ENCODE results near the gene LDAH. TPM values are rescaled to one million over a fixed set of nuclear protein-coding genes. Genes with fewer than 3 reads are reported as not detected.

LDAH gene
- total RNA-seq, 1 donor from 2014 or later = 12.6 TPM

DNA sequence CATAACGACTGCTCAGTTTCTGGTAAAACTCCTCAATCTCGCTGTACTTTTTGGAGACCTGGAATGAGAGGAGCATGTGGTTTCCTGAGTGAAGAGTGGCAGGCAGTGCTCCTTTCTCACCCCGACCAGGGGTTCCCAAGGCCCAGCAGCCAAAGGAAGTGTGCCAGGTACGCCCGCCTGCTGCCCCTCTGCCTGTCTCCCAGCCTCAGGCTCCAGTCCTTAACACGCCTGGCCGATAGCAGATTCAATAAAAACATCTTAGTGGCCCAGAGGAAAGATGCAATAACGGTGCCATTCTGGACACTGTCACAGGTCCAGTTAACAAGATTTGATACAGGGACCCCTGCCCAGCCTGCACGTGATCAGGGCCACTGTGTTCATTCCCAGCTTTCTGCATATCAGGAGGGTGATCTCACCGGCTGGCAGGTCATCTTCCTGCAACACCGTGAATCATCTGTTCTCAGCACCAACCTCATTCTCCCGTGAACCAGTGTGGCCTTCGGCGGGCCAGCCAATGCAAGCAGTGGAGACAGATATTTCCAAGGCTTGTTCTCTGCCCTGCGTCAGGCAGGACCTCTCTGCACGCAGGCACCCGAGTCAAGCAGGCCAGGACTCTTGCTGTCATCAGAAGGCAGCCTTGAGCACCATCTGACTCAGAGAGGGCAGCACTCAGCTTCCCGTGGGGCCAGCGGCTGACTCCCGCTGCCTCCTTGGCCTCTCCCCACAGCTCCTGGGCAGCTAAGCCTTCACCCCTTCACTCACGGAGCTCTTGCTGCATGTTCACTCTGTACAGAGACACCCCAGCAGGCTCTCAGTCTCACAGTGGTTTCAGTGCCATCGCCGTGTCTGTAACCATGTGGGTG, 181.5 kb downstream of the LDAH start:
- no peak for DNase-seq (ENCODE audit: low spot score)
- ATAC-seq = no peak

DNA sequence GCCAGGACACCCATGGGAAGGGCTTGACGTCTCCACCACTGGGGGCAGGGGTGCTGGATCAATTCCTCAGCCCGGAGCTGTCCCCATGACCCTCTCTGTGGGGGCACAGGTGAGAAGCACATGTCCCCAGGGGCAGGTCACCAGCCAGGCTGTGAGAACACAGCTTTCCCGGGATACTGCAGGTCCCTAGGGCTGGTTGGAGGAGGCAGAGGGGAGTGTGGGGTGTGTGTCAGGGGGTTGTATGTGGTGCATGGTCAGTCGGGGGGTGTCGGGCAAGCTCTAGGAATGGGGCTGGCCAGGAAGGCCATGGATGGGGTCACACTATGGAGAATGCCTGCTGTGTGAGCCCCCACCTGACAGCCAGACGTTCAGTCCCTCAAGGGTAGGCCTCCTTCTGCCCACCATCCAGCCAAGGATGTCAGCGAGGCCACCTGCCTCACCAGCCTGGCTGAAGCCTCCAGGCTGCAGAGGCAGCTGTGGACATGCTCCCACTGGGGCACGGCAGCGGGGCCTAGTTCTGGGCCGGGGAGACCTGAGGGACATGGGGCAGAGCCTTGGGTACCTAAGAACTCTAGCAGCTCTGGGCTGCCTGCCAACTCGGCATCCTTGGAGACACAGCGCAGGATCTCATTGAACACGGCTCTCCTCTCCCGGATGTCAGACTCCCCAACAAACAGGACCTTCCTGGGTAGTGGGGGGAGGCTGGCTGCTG, 182.3 kb downstream of the LDAH start:
- ATAC-seq (no peak), DNase-seq (ENCODE audit: low spot score) (no peak)

DNA sequence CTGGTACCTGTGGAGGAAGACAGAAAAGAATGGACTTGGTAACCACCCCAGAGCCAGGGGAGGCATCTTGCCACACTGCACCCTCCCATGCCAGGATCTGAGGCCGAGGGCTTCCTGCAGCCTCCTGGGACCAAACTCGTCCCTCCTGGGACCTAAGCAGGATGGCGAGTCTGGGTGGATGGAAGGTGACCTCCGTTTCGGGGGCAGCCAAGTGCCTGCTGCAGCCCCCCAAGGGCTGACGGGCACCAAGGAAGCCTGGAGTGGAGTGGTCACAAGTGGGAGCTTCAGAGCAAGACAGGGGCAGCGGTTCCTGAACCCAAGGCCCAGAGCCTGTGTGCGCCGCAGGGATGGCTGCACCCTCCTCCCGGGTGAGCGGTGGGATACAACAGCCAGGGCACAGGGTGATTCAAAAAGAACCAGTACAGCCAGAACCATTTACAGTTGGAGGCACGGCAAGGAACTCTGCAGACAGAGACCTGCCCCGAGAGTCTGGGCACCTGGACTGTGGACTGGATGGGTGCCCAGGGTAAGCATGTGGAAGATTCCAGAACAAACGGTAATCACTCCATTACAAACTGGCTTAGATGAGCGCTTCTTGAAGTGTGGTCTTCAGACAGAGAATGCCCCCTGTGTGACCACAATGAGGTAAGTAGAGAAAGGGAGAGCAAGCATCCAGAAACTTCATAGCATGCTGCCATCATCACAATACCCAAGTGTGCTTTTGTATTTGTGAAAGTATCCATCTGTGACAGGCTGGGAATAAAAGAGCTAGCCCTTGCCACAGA, 184.1 kb downstream of the LDAH start:
- peak; percentile 10 for ATAC-seq
- DNase-seq (ENCODE audit: low spot score) = no peak

DNA sequence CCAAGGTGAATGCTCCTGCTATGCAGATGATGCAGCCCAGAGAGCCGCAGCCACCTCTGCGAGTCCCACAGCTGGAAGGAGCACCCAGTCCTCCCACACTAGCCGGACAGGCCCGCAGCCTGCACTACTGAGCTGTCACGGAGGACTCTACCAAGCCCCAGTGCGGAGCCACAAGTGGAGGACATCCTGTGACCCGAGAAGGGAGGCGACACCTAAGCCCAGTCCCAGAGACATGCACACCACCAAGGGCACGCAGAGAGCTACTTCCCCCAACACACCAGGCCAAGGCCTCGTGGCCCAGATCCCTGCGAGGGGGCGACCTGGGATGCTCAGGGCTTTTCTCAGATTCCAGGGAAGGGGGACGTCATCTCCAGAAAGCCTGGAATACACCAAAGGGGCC, 184.9 kb downstream of the LDAH start:
- no peak for DNase-seq (ENCODE audit: low spot score)
- ATAC-seq = no peak

DNA sequence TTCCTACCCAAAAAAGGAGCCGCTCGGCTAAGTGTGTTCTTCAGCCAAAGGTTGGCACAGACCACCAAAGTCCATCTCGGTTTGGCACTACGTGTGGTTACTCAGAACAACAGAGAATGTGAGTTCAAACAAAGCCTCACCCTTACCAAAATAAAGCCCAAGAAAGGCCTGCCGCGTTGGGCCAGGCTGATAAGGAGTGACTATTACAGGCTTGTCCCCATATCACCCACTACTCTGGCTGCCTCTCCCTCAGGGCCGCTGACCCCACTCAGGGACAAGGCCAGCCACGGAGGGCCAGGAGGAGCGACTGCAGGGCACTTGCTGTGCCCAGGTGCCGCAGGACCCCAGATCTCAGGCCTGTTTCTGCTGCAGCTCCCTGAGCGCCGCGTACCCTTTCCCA, 185.8 kb downstream of the LDAH start:
- peak; percentile 27 for ATAC-seq
- DNase-seq (ENCODE audit: low spot score) = peak; percentile 65

DNA sequence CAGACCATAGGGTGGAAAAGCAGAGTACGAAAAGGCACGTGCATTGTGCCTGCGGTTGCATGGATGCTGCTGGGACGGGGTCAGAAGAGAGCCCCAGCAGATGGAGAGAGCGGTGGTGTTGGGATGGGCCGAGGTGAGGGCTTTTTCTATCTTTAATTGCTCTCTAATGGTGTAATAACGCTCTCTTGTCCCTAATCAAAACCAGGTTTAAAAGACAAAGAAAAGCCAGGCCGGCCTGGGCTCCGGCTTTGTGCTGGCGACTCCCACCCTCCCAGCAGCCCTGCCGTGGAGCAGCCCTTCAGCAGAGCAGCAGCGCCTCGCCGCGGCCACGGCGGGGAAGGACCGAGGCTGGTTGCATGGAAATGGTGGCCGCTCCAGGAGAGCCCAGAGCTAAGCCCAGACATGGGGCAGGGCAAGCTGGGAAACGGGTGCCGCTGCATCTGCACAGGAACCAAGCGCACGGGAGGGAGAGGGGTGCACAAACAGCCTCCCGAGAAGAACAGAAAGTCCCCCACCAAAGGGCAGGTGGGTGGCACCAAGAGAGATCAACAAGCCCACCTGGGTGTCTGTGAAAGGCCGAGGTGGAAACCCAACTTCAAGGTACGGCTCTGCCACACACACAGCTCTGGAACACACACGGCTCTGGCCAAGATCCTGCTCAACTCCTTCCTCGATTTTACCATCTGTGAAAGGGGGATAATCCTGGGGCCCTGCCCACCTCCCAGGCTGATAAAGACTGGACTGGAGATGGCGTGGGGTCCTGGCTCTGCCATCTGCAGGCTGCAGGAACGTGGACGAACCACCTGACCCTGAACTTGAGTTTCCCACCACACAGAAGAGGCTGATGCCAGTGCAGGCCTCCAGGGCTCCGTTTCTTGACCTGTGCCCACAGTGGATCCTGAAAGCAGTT, 187.0 kb downstream of the LDAH start:
- ATAC-seq = peak; percentile 90
- peak; percentile 89 for DNase-seq (ENCODE audit: low spot score)

DNA sequence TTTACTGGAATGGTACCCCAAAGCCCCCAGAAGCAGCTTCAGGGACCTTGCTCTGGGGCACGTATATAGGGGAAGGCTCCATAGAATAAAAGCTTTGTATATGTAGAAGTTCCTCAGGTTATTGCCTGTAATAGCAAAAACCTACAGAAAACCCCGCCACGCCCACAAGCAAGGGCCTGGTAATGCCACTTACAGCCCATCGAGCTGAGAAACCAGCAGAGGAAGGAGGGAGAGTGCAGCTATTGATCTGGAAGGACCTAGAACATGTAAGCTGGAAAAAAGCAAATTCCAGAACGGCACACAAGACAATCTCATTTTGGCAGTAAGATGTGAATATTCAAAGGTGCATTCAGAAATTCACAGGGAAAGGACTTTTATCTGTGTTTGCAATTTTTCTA, 187.8 kb downstream of the LDAH start:
- no peak for ATAC-seq
- no peak for DNase-seq (ENCODE audit: low spot score)

DNA sequence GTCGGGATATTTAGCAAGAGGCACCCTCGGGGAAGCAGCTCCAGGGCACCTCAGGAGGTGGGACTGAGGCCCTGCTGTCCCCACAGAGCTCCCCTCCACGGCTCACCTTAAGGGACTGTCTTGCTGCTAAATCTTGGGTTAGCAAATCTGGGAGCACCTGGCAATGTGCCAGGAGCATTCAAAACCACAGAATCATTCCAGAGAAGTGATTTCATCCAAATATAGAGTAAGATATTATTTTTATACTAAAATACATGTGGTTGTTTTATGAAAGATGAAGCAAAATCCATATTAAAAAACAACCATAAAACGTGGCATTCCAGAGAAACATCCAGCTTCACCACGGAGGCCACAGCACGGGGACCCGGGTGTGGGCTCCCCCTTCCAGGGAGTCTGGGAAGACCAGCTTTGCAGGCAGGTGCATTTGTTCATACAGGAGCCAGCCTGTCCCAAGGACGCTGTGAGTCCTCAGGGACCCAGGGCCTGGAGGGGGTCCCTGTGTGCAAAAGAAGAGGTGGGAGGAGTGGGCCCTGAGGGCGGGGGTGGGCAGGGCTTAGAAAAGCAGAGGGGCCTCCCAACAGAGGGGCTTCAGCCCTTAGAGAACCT, 188.3 kb downstream of the LDAH start:
- DNase-seq (ENCODE audit: low spot score) (no peak), ATAC-seq (no peak)

Other genes with a start within 250 kb of the LDAH start
- 20.1 TPM for gene HS1BP3, start 172.0 kb downstream of the LDAH start, total RNA-seq
- 3.5 TPM for gene GDF7, start 156.0 kb downstream of the LDAH start, total RNA-seq
- 2,405 TPM for gene APOB, start 221.0 kb upstream of the LDAH start, total RNA-seq